Testis (tissue), 3 donors: Measurements from ENCODE around the gene MYO5B. TPM values are rescaled to one million over a fixed set of nuclear protein-coding genes. Genes with fewer than 3 reads are reported as not detected.

ENCODE experiments used
- DNase-seq: peaks from one replicate; pipeline ENCODE4 v3.0.0-alpha.2; 2019
- H3K27ac ChIP-seq, 2 donors: fragments of 200-600 bp; sonication (generic); one replicate each; pipeline ENCODE4 v1.5.1; 2019
- H3K27me3 ChIP-seq: fragments of 200-600 bp; sonication (generic); one replicate; pipeline ENCODE4 v1.5.1; 2019
- H3K36me3 ChIP-seq: fragments of 200-600 bp; sonication (generic); one replicate; pipeline ENCODE4 v1.5.1; 2017; ENCODE audit warnings: low read depth; ENCODE audit errors: missing control alignments
- H3K4me1 ChIP-seq: fragments of 200-600 bp; sonication (generic); one replicate; pipeline ENCODE4 v1.5.1; 2019
- H3K4me3 ChIP-seq, 2 donors: fragments of 200-600 bp; sonication (generic); one replicate each; pipeline ENCODE4 v1.5.1; 2017 to 2019
- H3K9me3 ChIP-seq: fragments of 200-600 bp; sonication (generic); one replicate; pipeline ENCODE4 v1.5.1; 2017
- POLR2A ChIP-seq: fragments of 450-650 bp; IDR thresholded peaks from one replicate; pipeline ENCODE4 v1.6.1; 2017; ENCODE audit warnings: antibody characterized with exemption, mild to moderate bottlenecking, moderate library complexity
- WGBS, 2 donors: methylation state at CpG; one replicate each; pipeline ENCODE4 v1.1.5; 2018; 5-methylcytosine and 5-hydroxymethylcytosine counted together
- intact Hi-C: fragments of 100-400 bp; cut with DNase I; formaldehyde crosslinking; loops from one replicate; pipeline ENCODE4 v1.15.1; 2023; ENCODE audit warnings: low total_unique reads
- polyA plus RNA-seq: library from polyadenylated mRNA; stranded (reverse); fragments of 350-450 nt; fragmentation: Illumina TruSeq; extraction: RNeasy Lipid Tissue Mini Kit (QIAGEN cat#74804); gene quantifications from one replicate; pipeline ENCODE4 v1.2.3, GENCODE V29; 2014; ENCODE audit warnings: low read depth, low replicate concordance; ENCODE audit not compliant: insufficient read depth
- total RNA-seq, 2 donors: library from RNA; depleted of rRNA; stranded (reverse); fragments of >200 nt; gene quantifications; one replicate each; pipeline ENCODE4 v1.2.3, GENCODE V29; 2016
- TF ChIP-seq, protein P1 (sequence below), 3 experiments: fragments of 450-650 bp in 2 of 3; fragments of 200-600 bp in 1 of 3; sonication (generic) in 1 of 3; IDR thresholded peaks; one replicate each; pipeline ENCODE4 v1.5.1; 2016 to 2019; ENCODE audit warnings: antibody characterized with exemption in 3 of 3, mild to moderate bottlenecking in 2 of 3, moderate library complexity in 1 of 3

The MYO5B gene
- total and polyA plus RNA-seq, 3 donors from 2014 or later, result 24.8 to 31.8 (median 26.1) TPM

DNA sequence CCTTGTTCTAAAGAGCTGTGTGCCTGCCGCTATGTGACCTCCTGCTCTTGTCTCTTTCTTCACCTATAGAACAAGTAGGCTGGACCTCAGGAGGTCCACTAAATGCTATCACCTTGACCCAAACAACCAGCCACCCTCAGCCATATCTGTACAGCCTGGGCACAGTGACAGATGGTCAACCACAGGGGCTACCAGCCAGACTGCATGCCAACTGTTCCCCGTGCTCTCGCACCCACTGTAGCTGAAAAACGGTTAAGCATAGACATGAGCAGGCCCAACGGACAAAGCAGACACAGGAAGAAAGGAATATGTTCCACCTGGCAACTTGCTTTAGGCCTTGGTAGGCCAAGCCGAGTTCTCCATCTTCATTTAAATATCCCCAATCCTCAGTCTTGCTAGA, 338.5 kb downstream of the MYO5B start:
- Histone ChIP-seq H3K27me3 (no peaks in the 10 kb centered on the region), H3K4me3 (no peak overlapping the region), H3K9me3 (no peaks in the 10 kb centered on the region), H3K36me3 (no peaks in the 10 kb centered on the region), H3K4me1 (no peaks in the 10 kb centered on the region), H3K27ac (no peak overlapping the region)
- intact Hi-C loops, result no loop called here
- DNase-seq, result no peak
- TF ChIP-seq, protein P1, sequence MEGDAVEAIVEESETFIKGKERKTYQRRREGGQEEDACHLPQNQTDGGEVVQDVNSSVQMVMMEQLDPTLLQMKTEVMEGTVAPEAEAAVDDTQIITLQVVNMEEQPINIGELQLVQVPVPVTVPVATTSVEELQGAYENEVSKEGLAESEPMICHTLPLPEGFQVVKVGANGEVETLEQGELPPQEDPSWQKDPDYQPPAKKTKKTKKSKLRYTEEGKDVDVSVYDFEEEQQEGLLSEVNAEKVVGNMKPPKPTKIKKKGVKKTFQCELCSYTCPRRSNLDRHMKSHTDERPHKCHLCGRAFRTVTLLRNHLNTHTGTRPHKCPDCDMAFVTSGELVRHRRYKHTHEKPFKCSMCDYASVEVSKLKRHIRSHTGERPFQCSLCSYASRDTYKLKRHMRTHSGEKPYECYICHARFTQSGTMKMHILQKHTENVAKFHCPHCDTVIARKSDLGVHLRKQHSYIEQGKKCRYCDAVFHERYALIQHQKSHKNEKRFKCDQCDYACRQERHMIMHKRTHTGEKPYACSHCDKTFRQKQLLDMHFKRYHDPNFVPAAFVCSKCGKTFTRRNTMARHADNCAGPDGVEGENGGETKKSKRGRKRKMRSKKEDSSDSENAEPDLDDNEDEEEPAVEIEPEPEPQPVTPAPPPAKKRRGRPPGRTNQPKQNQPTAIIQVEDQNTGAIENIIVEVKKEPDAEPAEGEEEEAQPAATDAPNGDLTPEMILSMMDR (IDR thresholded peaks at IDR 0.05), result no peak
- TF ChIP-seq POLR2A, result no peak
- WGBS, 2 donors, result 86 to 97% methylated on average over 6 of the region's 6 CpGs

DNA sequence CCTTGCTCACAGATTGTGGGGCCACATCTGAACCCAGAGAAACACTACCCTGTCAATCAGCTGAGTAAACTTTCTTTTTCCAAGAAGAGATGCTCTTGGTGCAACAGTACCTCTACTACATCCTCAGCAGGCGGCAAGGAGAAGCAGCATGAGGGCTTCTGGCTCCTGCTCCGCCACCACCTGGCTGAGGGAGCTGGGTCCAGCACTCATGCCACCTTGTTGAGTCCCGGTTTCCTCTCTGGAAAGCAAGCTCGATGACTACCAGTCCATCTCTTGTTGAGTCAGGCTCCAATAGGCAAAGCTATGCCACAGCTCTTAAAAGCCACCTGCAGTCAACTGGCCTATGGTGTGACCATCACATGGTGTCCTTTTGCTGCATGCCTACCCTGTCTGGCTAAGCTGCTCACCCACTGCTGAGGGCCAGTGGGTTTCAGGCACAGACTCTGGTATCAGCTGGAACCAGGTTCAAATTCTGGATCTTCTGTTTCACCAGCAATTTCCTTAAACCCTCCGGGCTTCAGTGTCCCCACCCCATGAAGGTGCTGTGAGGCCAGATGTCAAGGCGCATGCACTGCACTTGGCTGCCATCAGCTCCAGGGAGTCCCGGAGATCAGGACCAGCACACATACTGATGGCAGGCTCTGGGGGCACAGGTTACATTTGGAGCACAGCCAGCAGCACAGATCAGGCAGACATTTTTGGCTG, 339.1 kb downstream of the MYO5B start:
- no peaks in the 10 kb centered on the region for H3K9me3 ChIP-seq
- H3K4me1 ChIP-seq, result no peaks in the 10 kb centered on the region
- no peaks in the 10 kb centered on the region for H3K36me3 ChIP-seq
- no peak overlapping the region for H3K4me3 ChIP-seq
- no peak for DNase-seq
- H3K27me3 ChIP-seq, result no peaks in the 10 kb centered on the region
- TF ChIP-seq, protein P1 (IDR thresholded peaks at IDR 0.05), result no peak
- TF ChIP-seq POLR2A, result no peak
- WGBS, 2 donors, result 89 to 98% methylated on average over 5 to 7 of the region's 7 CpGs
- intact Hi-C loops, result no loop called here
- no peak overlapping the region for H3K27ac ChIP-seq

DNA sequence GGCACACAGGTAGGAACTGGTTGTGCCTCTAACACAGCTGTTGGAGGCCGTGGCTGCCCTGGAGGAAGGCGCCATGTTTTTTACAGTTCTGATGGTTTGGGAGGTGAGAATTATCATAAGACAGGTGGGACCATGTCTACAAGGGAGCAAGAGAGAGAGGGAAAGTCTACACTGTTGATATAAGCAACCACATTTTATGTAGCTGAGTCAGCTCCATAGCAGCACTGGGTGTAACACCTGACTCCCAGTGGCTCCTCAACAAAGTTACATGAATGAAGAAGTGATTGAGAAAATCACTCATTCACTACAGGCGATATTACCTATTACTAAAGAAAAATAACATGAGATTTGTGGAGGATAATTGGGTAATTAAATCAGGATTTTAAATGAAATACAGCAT, 340.3 kb downstream of the MYO5B start:
- no peak overlapping the region for H3K27ac ChIP-seq
- 96 to 100% methylated on average over 1 to 3 of the region's 3 CpGs for WGBS, 2 donors
- H3K4me1 ChIP-seq, result no peaks in the 10 kb centered on the region
- H3K9me3 ChIP-seq, result no peaks in the 10 kb centered on the region
- no peak for TF ChIP-seq POLR2A
- TF ChIP-seq, protein P1 (IDR thresholded peaks at IDR 0.05), result no peak
- DNase-seq, result no peak
- H3K27me3 ChIP-seq, result no peaks in the 10 kb centered on the region
- no peak overlapping the region for H3K4me3 ChIP-seq
- intact Hi-C loops, result no loop called here
- H3K36me3 ChIP-seq, result no peaks in the 10 kb centered on the region

DNA sequence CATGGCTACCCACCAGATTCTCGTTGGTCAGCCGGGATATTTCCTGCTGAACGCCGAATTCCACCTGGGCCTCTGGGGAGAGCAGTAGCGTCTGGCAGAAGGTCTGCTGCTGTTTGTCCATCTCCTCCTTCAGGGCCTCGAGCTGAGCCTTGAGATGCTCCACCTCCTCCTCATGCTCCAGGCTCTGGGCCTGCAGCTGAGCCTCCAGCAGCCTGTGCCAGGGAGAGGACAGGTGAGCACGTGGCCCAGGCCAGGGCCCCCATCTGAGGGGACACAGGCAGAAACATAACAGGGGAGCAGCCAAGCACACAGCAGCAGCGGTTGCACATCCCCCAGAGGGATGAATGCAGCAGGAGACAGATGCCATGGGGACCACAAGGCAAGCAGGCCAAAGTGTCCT, 341.5 kb downstream of the MYO5B start:
- intact Hi-C loops, result no loop called here
- no peak overlapping the region for H3K27ac ChIP-seq
- TF ChIP-seq, protein P1 (IDR thresholded peaks at IDR 0.05), result no peak
- no peak for TF ChIP-seq POLR2A
- no peaks in the 10 kb centered on the region for H3K27me3 ChIP-seq
- H3K4me3 ChIP-seq, result no peak overlapping the region
- 79 to 90% methylated on average over 6 to 8 of the region's 8 CpGs for WGBS, 2 donors
- no peak for DNase-seq
- H3K36me3 ChIP-seq, result no peaks in the 10 kb centered on the region
- no peaks in the 10 kb centered on the region for H3K9me3 ChIP-seq
- no peaks in the 10 kb centered on the region for H3K4me1 ChIP-seq

DNA sequence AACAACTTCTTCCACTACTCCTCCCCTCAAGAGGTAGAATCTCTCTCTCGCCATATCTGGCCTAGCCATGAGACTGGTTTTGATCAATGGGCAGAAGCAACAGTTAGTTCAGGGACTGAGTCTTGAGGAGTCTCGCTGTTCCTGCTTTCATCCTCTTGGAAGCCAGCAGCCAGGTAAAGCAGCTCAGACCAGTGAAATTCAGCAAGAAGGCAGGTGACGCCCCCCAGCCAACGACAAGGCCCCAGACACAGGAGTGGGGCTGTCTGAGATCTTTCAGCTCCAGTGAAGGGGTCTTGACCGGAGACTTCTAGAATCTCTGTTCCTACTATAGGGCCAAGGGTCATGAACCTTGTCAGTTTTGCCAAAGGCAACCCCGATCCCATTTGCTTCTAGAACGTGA, 341.9 kb downstream of the MYO5B start:
- 82 to 92% methylated on average over 7 of the region's 7 CpGs for WGBS, 2 donors
- intact Hi-C loops, result no loop called here

More for the DNA sequence above, 341.9 kb downstream of the MYO5B start:
- H3K27ac ChIP-seq, result no peak overlapping the region
- no peaks in the 10 kb centered on the region for H3K4me1 ChIP-seq
- H3K27me3 ChIP-seq, result no peaks in the 10 kb centered on the region
- H3K36me3 ChIP-seq, result no peaks in the 10 kb centered on the region
- DNase-seq, result no peak
- no peak overlapping the region for H3K4me3 ChIP-seq
- no peaks in the 10 kb centered on the region for H3K9me3 ChIP-seq
- TF ChIP-seq, protein P1 (IDR thresholded peaks at IDR 0.05), result no peak
- TF ChIP-seq POLR2A, result no peak
